HEK293 (cell line): Measurements from ENCODE around the gene GMEB2.
"Not testable (repeated sequence)": the region's sequence is repeated elsewhere in the genome, so short reads cannot be mapped to it uniquely, and the experiment has no call there.

Experiments used
- CTCF ChIA-PET: fragments of 350-600 bp; formaldehyde crosslinking; extraction: SDS; loops from one replicate; lab custom pipeline; 2021; ENCODE audit warnings: antibody characterized with exemption; lab: Yijun Ruan, JAX
- POLR2A ChIA-PET: fragments of 300-600 bp; formaldehyde crosslinking; extraction: SDS; loops from one replicate; lab custom pipeline; 2020; ENCODE audit warnings: antibody characterized with exemption, inconsistent platforms; lab: Yijun Ruan, JAX
- H3K27ac ChIP-seq: fragments of 200-500 bp; sonication (Bioruptor generic); 2 replicates; pipeline ENCODE4 v1.5.1; 2014; ENCODE audit warnings: low read depth, low read length, control low read depth, inconsistent platforms; ENCODE audit errors: extremely low read depth
- H3K36me3 ChIP-seq, 2 experiments: fragments of 200-500 bp in 1 of 2; sonication (Bioruptor generic) in 1 of 2; 1 replicate in 1 of 2; 2 replicates in 1 of 2; pipeline ENCODE4 v1.5.1; 2014 to 2017; ENCODE audit warnings: inconsistent platforms in 2 of 2, low read length in 2 of 2; ENCODE audit not compliant: control insufficient read depth in 2 of 2, insufficient read depth in 1 of 2
- H3K4me1 ChIP-seq: fragments of 200-500 bp; sonication (Bioruptor generic); 2 replicates; pipeline ENCODE4 v1.5.1; 2014; ENCODE audit warnings: mild to moderate bottlenecking, low read length, inconsistent platforms; ENCODE audit not compliant: control insufficient read depth, insufficient read depth
- H3K4me3 ChIP-seq: 2 replicates; pipeline ENCODE4 v1.5.1; 2011; ENCODE audit warnings: low read depth, mild to moderate bottlenecking, control low read depth, low read length, moderate library complexity
- H3K9me3 ChIP-seq: fragments of 200-500 bp; sonication (Bioruptor generic); 2 replicates; pipeline ENCODE4 v1.5.1; 2014; ENCODE audit warnings: low read depth, low read length, inconsistent platforms; ENCODE audit not compliant: control insufficient read depth, insufficient read depth
- EGR2 ChIP-seq: fragments of 450-650 bp; formaldehyde crosslinking; IDR thresholded peaks from 2 replicates; pipeline ENCODE4 v1.5.1; 2016; ENCODE audit warnings: low read depth, missing biosample characterization, missing genetic modification characterization
- KLF7 ChIP-seq: fragments of 450-650 bp; formaldehyde crosslinking; IDR thresholded peaks from 2 replicates; pipeline ENCODE4 v1.5.1; 2016; ENCODE audit warnings: missing biosample characterization, missing genetic modification characterization, borderline replicate concordance
- MEIS1 ChIP-seq: sonication (generic); formaldehyde crosslinking; IDR thresholded peaks from 2 replicates; pipeline ENCODE4 v1.8.1; 2022; ENCODE audit warnings: missing genetic modification reagents, mild to moderate bottlenecking, borderline replicate concordance
- SALL2 ChIP-seq: fragments of 450-650 bp; formaldehyde crosslinking; IDR thresholded peaks from 2 replicates; pipeline ENCODE4 v1.5.0; 2017; ENCODE audit warnings: missing biosample characterization, mild to moderate bottlenecking, missing genetic modification characterization, borderline replicate concordance
- SP2 ChIP-seq: fragments of 450-650 bp; formaldehyde crosslinking; IDR thresholded peaks from 2 replicates; pipeline ENCODE4 v1.5.1; 2016; ENCODE audit warnings: missing biosample characterization, missing genetic modification characterization
- YY1 ChIP-seq: fragments of 450-650 bp; formaldehyde crosslinking; IDR thresholded peaks from 2 replicates; pipeline ENCODE4 v1.5.1; 2018; ENCODE audit warnings: missing biosample characterization, missing genetic modification characterization
- ZBTB26 ChIP-seq: fragments of 450-650 bp; formaldehyde crosslinking; optimal IDR thresholded peaks from 2 replicates; pipeline ENCODE3; 2016; ENCODE audit warnings: missing biosample characterization, mild to moderate bottlenecking, missing genetic modification characterization
- ZBTB49 ChIP-seq: fragments of 450-650 bp; formaldehyde crosslinking; IDR thresholded peaks from 2 replicates; pipeline ENCODE4 v1.5.1; 2016; ENCODE audit warnings: missing biosample characterization, missing genetic modification characterization, low read depth
- ZNF114 ChIP-seq: fragments of 450-650 bp; formaldehyde crosslinking; IDR thresholded peaks from 2 replicates; pipeline ENCODE4 v1.5.0; 2017; ENCODE audit warnings: missing biosample characterization, missing genetic modification characterization
- ZNF121 ChIP-seq: fragments of 450-650 bp; formaldehyde crosslinking; IDR thresholded peaks from 2 replicates; pipeline ENCODE4 v1.5.1; 2016; ENCODE audit warnings: missing biosample characterization, missing genetic modification characterization
- ZNF146 ChIP-seq: fragments of 450-650 bp; formaldehyde crosslinking; IDR thresholded peaks from 2 replicates; pipeline ENCODE4 v1.5.1; 2016; ENCODE audit warnings: missing biosample characterization, missing genetic modification characterization
- ZNF324 ChIP-seq: fragments of 450-650 bp; formaldehyde crosslinking; IDR thresholded peaks from 2 replicates; pipeline ENCODE4 v1.5.1; 2016; ENCODE audit warnings: missing biosample characterization, missing genetic modification characterization
- ZNF335 ChIP-seq: fragments of 450-650 bp; formaldehyde crosslinking; conservative IDR thresholded peaks from 2 replicates; pipeline ENCODE4 v1.5.1; 2016; ENCODE audit warnings: missing biosample characterization, missing genetic modification characterization
- ZNF391 ChIP-seq: fragments of 450-650 bp; formaldehyde crosslinking; IDR thresholded peaks from 2 replicates; pipeline ENCODE4 v1.5.1; 2016; ENCODE audit warnings: low read depth, missing biosample characterization, missing genetic modification characterization, borderline replicate concordance
- ZNF561 ChIP-seq: fragments of 450-650 bp; IDR thresholded peaks from 2 replicates; pipeline ENCODE4 v1.5.1; 2018; ENCODE audit warnings: missing biosample characterization, missing genetic modification characterization, borderline replicate concordance
- ZNF660 ChIP-seq: fragments of 450-650 bp; IDR thresholded peaks from 2 replicates; pipeline ENCODE4 v1.5.1; 2018; ENCODE audit warnings: missing biosample characterization, mild to moderate bottlenecking, missing genetic modification characterization
- ZNF747 ChIP-seq: fragments of 450-650 bp; formaldehyde crosslinking; IDR thresholded peaks from 2 replicates; pipeline ENCODE4 v1.5.1; 2016; ENCODE audit warnings: missing biosample characterization, missing genetic modification characterization
- ZNF830 ChIP-seq: fragments of 450-650 bp; IDR thresholded peaks from 2 replicates; pipeline ENCODE4 v1.5.0; 2018; ENCODE audit warnings: missing biosample characterization, missing genetic modification characterization, low read depth, mild to moderate bottlenecking, moderate library complexity
- ZNF837 ChIP-seq: fragments of 450-650 bp; formaldehyde crosslinking; IDR thresholded peaks from 2 replicates; pipeline ENCODE4 v1.5.1; 2016; ENCODE audit warnings: missing biosample characterization, missing genetic modification characterization
- ZSCAN30 ChIP-seq: fragments of 450-650 bp; IDR thresholded peaks from 2 replicates; pipeline ENCODE4 v1.5.1; 2018; ENCODE audit warnings: missing biosample characterization, mild to moderate bottlenecking, missing genetic modification characterization, moderate library complexity
- TF ChIP-seq, protein P1 (sequence below): fragments of 450-650 bp; formaldehyde crosslinking; IDR thresholded peaks from 2 replicates; pipeline ENCODE4 v1.5.0; 2017; ENCODE audit warnings: missing biosample characterization, missing genetic modification characterization, borderline replicate concordance
- TF ChIP-seq, protein P2 (sequence below): fragments of 450-650 bp; formaldehyde crosslinking; IDR thresholded peaks from 2 replicates; pipeline ENCODE4 v1.5.1; 2017; ENCODE audit warnings: missing biosample characterization, missing genetic modification characterization

The GMEB2 gene

GRCh38 chr20:63672666-63673065, 45.8 kb upstream of the GMEB2 start:
- Histone ChIP-seq H3K4me3 (no peak overlapping the region), H3K27ac (no peak overlapping the region), H3K4me1 (no peaks in the 10 kb centered on the region), H3K36me3 (peaks cover 12 to 66% of the 10 kb centered on the region in 2 experiments; a peak in 2 of 3 replicates), H3K9me3 (no peaks in the 10 kb centered on the region)
- CTCF ChIA-PET: no interaction called here
- POLR2A ChIA-PET: interaction anchor here (0.5 kb wide), 1 partner anchor 149 kb away, joined by 3 read pairs; no protein-coding TSS in a partner anchor
- TF ChIP-seq ZNF121 (no peak), ZNF561 (tag by site-specific recombination) (no peak), KLF7 (tag by site-specific recombination) (no peak), ZBTB49 (no peak), SALL2 (tag by site-specific recombination) (no peak), YY1 (tag by site-specific recombination) (no peak), ZNF335 (tag by site-specific recombination) (no peak), ZNF146 (tag by site-specific recombination) (no peak), ZNF324 (tag by site-specific recombination) (no peak), EGR2 (tag by site-specific recombination) (no peak), MEIS1 (CRISPR knock-in tag) (no peak), ZNF747 (tag by site-specific recombination) (no peak), ZNF114 (tag by site-specific recombination) (no peak)
- TF ChIP-seq, protein P1, sequence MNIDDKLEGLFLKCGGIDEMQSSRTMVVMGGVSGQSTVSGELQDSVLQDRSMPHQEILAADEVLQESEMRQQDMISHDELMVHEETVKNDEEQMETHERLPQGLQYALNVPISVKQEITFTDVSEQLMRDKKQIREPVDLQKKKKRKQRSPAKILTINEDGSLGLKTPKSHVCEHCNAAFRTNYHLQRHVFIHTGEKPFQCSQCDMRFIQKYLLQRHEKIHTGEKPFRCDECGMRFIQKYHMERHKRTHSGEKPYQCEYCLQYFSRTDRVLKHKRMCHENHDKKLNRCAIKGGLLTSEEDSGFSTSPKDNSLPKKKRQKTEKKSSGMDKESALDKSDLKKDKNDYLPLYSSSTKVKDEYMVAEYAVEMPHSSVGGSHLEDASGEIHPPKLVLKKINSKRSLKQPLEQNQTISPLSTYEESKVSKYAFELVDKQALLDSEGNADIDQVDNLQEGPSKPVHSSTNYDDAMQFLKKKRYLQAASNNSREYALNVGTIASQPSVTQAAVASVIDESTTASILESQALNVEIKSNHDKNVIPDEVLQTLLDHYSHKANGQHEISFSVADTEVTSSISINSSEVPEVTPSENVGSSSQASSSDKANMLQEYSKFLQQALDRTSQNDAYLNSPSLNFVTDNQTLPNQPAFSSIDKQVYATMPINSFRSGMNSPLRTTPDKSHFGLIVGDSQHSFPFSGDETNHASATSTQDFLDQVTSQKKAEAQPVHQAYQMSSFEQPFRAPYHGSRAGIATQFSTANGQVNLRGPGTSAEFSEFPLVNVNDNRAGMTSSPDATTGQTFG (tag by site-specific recombination): no peak
- TF ChIP-seq, all 188 proteins: peak for 0

DNA sequence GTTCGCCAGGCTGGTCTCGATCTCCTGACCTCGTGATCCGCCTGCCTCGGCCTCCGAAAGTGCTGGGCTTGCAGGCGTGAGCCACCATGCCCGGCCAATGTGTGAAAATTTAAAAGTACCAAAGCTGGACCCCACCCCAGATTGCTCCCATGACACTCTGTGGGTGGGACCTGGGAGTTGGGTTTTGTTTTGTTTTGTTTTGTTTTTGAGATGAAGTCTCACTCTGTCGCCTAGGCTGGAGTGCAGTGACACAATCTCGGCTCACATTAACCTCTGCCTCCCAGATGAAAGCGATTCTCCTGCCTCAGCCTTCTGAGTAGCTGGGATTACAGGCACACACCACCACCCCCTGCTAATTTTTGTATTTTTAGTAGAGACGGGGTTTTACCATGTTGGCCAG, 44.8 kb upstream of the GMEB2 start:
- CTCF ChIA-PET, POLR2A ChIA-PET, H3K27ac ChIP-seq: not testable (repeated sequence)

GRCh38 chr20:63668351-63668750, 41.5 kb upstream of the GMEB2 start:
- H3K4me3 ChIP-seq: no peak overlapping the region
- H3K36me3 ChIP-seq: peaks cover 3 to 74% of the 10 kb centered on the region in 2 experiments; a peak in 2 of 3 replicates
- H3K9me3 ChIP-seq: no peaks in the 10 kb centered on the region
- no peak overlapping the region for H3K27ac ChIP-seq
- no peaks in the 10 kb centered on the region for H3K4me1 ChIP-seq
- ChIA-PET POLR2A (interaction anchor here (1.9 kb wide), 1 partner anchor 10 kb away, joined by 7 read pairs; the partner anchor contains the start of gene RTEL1), CTCF (no interaction called here)
- TF ChIP-seq, protein P2, sequence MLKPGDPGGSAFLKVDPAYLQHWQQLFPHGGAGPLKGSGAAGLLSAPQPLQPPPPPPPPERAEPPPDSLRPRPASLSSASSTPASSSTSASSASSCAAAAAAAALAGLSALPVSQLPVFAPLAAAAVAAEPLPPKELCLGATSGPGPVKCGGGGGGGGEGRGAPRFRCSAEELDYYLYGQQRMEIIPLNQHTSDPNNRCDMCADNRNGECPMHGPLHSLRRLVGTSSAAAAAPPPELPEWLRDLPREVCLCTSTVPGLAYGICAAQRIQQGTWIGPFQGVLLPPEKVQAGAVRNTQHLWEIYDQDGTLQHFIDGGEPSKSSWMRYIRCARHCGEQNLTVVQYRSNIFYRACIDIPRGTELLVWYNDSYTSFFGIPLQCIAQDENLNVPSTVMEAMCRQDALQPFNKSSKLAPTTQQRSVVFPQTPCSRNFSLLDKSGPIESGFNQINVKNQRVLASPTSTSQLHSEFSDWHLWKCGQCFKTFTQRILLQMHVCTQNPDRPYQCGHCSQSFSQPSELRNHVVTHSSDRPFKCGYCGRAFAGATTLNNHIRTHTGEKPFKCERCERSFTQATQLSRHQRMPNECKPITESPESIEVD (tag by site-specific recombination): no peak
- TF ChIP-seq ZNF830 (tag by site-specific recombination) (no peak), ZBTB26 (tag by site-specific recombination) (no peak), ZNF391 (no peak), ZSCAN30 (no peak), ZNF837 (tag by site-specific recombination) (no peak), ZNF660 (tag by site-specific recombination) (no peak), SP2 (tag by site-specific recombination) (no peak)
- TF ChIP-seq, protein P1 (tag by site-specific recombination): no peak

More for the DNA sequence above, 44.8 kb upstream of the GMEB2 start:
- H3K4me3 ChIP-seq, H3K9me3 ChIP-seq, H3K4me1 ChIP-seq: not testable (repeated sequence)
- peaks cover 12 to 68% of the 10 kb centered on the region in 2 experiments; a peak in 2 of 3 replicates for H3K36me3 ChIP-seq
